Measurements from ENCODE around the gene CEMIP.
A peak's percentile ranks its signal among the peaks of the same experiment; 100 is the strongest.
"Not testable (repeated sequence)": the region's sequence is repeated elsewhere in the genome, so short reads cannot be mapped to it uniquely, and the experiment has no call there.

The CEMIP gene

GRCh38 chr15:80758130-80758745 lies 20.9 kb upstream of the CEMIP start:
- intact Hi-C loops (cut with DNase I) = no loop called here
- DNase-seq = no peak

- DNase-seq = no peak
- intact Hi-C loops (cut with DNase I) = no loop called here
Observed at GRCh38 chr15:80760960-80761359, 18.2 kb upstream of the CEMIP start.

- no peak for DNase-seq
- intact Hi-C loops (cut with DNase I) = no loop called here
Observed at GRCh38 chr15:80761754-80762153, 17.4 kb upstream of the CEMIP start.

- intact Hi-C loops (cut with DNase I); DNase-seq: not testable (repeated sequence)
Observed at GRCh38 chr15:80763235-80763634, 15.9 kb upstream of the CEMIP start.

GRCh38 chr15:80764535-80764934 lies 14.6 kb upstream of the CEMIP start:
- intact Hi-C loops (cut with DNase I) = no loop called here

GRCh38 chr15:80766275-80766674 lies 12.9 kb upstream of the CEMIP start:
- intact Hi-C loops (cut with DNase I) = no loop called here
- no peak for DNase-seq

More at GRCh38 chr15:80764535-80764934, 14.6 kb upstream of the CEMIP start:
- no peak for DNase-seq

GRCh38 chr15:80768158-80768557 lies 11.0 kb upstream of the CEMIP start:
- no peak for DNase-seq
- intact Hi-C loops (cut with DNase I) = no loop called here

GRCh38 chr15:80769153-80769828 lies 9.9 kb upstream of the CEMIP start:
- no peak for DNase-seq
- intact Hi-C loops (cut with DNase I) = no loop called here

- no peak for DNase-seq
- intact Hi-C loops (cut with DNase I) = loop anchor here (10.0 kb wide), 1 partner anchor 75 kb away; the partner anchor contains the start of gene ABHD17C
Observed at GRCh38 chr15:80769829-80770705, 9.1 kb upstream of the CEMIP start.

GRCh38 chr15:80773122-80773551 lies 6.0 kb upstream of the CEMIP start:
- DNase-seq = no peak
- intact Hi-C loops (cut with DNase I) = loop anchor here (10.0 kb wide), 1 partner anchor 78 kb away; the partner anchor contains the start of gene ABHD17C

GRCh38 chr15:80773792-80774352 lies 5.3 kb upstream of the CEMIP start:
- intact Hi-C loops (cut with DNase I) = loop anchor here (10.0 kb wide), 1 partner anchor 79 kb away; the partner anchor contains the start of gene ABHD17C
- no peak for DNase-seq

GRCh38 chr15:80774486-80774885 lies 4.7 kb upstream of the CEMIP start:
- no peak for DNase-seq
- intact Hi-C loops (cut with DNase I) = loop anchor here (10.0 kb wide), 1 partner anchor 80 kb away; the partner anchor contains the start of gene ABHD17C

GRCh38 chr15:80775338-80775737 lies 3.8 kb upstream of the CEMIP start:
- intact Hi-C loops (cut with DNase I) = loop anchor here (10.0 kb wide), 1 partner anchor 81 kb away; the partner anchor contains the start of gene ABHD17C
- no peak for DNase-seq

- peak; percentile 47 to 94 (median 73) for DNase-seq
- intact Hi-C loops (cut with DNase I) = loop anchor here (1.0 to 10.0 kb wide), 4 partner anchors 82 to 321 kb away; partner anchors contain the start of gene ABHD17C
Observed at GRCh38 chr15:80776420-80777045, 2.6 kb upstream of the CEMIP start.

GRCh38 chr15:80777137-80777536 lies 2.0 kb upstream of the CEMIP start:
- DNase-seq = no peak
- intact Hi-C loops (cut with DNase I) = loop anchor here (2.0 to 10.0 kb wide), 3 partner anchors 82 to 210 kb away; partner anchors contain the start of gene ABHD17C

- DNase-seq = no peak
- intact Hi-C loops (cut with DNase I) = loop anchor here (2.0 to 10.0 kb wide), 4 partner anchors 83 to 211 kb away; partner anchors contain the start of gene ABHD17C
Observed at GRCh38 chr15:80777826-80778620, 1.1 kb upstream of the CEMIP start.

- intact Hi-C loops (cut with DNase I) = loop anchor here (2.0 to 10.0 kb wide), 2 partner anchors 84 to 192 kb away; partner anchors contain the start of gene ABHD17C
- no peak for DNase-seq
Observed at GRCh38 chr15:80778621-80778963, 578 bp upstream of the CEMIP start.

GRCh38 chr15:80779658-80780415 lies 667 bp downstream of the CEMIP start:
- peak in 5 of 10 donors; percentile 9 to 86 (median 26) for DNase-seq
- intact Hi-C loops (cut with DNase I) = loop anchor here (2.0 to 10.0 kb wide), 2 partner anchors 85 to 191 kb away; partner anchors contain the start of gene ABHD17C
